ENCODE results near the gene CLIC1. TPM values are rescaled to one million over a fixed set of nuclear protein-coding genes. Genes with fewer than 3 reads are reported as not detected.

Gene CLIC1
- total RNA-seq, 1 donor from 2014 or later, result 425 TPM

DNA sequence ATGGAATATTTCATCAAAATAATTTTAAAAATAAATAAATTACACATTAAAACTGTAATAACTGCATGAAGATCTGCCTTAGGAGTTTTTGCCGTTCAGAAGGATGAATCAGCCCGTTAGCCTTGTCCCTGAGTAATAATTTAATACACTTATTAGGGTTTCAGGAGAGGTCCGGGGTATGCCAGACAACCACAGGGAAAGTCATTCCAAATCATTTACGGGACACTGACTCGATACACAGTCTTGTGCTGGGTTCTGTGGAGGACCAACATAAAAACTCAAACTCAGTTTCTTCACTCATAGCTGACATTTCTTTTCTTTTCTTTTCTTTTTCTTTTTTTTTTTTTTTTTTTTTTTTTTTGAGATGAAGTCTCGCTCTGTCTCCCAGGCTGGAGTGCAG, 30.4 kb downstream of the CLIC1 start:
- no peak for DNase-seq (ENCODE audit: low read depth)

DNA sequence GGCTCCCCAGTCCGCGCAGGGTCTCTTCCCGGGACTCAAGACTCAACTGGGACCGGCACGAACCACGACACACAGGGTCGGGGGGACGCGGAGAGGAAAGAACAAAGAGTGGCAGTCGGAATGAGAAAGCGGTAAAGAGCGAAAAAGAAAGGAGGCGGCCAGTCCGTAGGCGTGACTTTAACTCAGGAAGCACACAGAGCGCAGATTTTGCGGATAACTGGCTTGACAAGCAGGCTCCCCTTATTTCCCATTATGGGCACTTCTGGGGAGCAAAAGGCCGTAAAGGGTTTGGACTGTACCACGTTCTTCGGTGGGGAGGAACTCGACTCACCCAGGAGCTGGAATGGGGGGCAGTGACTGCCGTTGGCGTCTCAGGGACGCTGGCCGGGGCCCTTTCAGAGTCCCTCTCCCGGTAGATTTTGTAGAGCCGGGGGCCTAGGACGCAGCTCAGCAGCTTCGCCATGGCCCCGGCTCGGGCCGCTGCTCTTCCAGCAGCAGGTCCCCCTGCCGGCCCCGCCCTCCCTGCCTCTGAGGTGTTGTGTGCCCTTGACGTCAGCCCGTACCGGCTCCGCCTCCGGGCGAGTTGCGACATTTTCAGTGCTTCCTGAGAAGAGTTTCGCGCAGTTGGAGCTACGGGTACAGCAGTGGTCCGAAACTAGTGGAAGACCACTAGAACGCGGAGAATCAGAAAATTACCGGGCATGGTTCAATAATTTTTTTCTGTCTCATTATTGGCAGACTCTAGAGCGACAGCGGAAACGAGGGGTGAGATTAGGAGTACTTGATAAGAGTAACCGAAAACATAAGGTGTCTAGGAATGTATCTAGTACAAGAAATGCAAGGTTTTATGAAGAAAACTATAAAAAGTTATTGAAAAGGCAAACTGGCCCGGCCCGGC, 33.3 kb downstream of the CLIC1 start, which contains the start of gene ABHD16A:
Gene ABHD16A, minus strand, starts transcription at position 506 of the 898 bp plus-strand sequence. Its CDS starts 43 bp downstream, at position 463.
- peak; percentile 98 for DNase-seq (ENCODE audit: low read depth)

DNA sequence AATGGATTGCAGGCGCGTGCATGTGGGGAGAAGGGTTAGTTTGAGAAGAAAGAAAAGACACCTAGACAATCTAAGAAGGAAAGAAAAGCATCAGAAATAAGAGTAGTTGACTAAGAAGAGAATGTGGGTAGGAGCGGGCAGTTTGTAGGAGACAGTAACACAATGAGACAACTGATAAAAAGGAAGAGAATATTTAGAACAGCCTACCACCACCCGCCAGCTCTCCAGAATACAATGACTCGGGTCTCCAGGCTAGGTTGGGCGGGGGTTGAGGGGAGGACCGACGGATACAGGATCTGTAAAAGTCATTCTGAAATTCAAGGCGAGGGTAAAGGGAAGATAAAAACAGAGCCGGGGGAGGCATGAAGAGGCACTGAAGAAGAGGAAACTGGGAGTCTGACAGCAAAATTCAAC, 33.9 kb downstream of the CLIC1 start:
- DNase-seq (ENCODE audit: low read depth), result no peak

DNA sequence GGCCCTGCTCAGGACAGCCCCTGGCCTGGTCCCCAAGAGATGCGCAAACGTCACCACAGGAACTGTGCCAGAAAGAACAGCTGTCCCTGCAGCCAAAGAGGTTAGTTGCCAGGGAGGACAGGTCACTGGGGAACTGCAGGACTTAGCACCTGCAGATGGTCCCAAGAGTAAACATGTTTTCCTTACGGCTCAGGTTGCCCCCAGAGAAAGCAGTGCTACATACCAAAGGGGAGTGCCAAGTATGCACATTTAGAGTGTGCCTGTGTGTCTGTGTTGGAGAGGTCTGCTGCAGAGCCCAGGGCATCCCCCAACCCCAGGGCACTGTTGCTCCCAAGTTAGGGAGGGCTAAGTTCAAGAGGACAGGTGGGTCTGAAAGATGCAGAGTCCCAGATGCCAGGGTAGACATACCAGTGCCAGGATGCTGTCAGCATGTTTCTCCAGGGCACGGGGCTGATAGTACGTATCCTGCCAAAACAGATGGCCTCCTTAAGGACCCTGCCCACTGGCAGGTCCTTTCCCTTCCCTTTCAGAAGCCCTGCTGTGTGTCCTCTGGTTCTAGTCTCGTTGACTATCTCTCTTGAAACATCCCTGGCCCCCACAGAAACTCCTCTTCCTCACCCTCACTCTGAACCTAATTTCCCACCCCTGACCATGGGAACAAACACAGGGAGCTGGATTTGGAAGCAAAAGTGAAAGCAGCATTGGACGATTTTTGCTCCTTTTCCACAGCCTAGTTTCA, 34.5 kb downstream of the CLIC1 start:
- peak; percentile 83 for DNase-seq (ENCODE audit: low read depth)

DNA sequence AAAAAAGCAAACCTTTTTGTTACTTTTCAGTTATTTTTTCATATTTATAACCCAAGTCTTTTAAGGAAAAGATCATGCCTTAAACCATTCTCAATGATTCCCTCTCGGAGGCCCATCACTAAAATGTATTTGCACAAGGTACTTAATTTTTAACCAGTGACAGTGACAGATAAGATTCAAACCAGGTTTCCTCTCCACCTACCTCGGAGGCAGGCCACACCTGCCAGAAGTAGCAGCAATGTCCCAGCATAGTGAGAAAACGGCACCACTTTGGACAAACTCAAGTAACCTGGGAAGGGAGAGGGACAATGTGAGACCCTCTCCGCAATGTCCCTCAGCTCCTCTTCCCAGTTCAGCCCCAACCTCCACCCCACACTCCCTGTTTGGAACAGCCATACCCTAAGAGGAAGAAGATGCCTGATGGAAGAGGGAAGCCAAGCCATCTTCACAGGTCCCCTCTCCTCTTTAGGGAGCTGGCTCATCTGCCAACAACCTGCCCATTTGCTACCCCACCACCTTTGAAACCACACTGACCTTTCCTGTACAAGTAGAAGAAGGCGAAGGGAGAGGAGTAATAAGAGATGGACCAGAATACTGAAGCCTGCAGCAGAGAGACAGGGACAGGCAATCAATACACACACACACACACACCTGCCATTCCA, 35.5 kb downstream of the CLIC1 start:
- no peak for DNase-seq (ENCODE audit: low read depth)

DNA sequence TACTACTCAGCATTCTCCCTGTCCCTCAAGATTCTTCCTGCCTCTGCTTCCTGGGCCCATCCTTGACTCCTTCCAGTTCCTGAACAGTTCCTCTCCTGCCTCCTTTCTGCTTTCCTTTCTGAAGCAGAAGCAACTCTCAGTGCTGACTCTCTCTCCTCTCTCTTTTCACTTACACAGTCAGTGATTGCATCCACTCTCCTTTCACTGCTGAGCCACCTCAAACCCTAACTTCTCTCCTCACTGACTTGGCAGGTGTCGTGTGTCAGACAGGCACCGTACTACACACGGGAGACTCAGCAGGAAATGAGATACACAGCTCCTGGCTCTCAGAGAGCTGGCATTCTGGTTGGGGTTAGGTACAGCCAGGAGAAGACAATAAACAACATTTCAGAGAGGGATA, 38.8 kb downstream of the CLIC1 start:
- DNase-seq (ENCODE audit: low read depth), result no peak

DNA sequence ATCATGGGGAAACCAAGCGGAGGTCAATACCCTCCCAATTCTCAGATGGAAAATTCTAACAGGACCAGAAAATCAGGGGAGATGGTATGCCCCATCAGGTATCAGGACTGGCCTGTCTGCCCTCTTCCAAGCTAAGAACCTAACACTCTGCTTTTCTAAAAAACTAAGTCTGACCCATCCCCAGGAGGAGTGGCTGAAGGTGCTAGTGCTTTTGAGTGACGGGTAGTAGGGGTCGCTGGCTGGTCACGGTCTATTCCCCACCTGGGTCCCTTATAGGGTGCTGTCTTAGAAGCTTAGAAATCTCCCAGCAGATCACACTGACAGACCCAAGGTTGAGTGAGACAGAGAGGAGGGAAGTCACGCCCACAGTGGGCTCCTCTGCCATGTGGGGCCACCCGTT, 42.8 kb downstream of the CLIC1 start:
- no peak for DNase-seq (ENCODE audit: low read depth)

DNA sequence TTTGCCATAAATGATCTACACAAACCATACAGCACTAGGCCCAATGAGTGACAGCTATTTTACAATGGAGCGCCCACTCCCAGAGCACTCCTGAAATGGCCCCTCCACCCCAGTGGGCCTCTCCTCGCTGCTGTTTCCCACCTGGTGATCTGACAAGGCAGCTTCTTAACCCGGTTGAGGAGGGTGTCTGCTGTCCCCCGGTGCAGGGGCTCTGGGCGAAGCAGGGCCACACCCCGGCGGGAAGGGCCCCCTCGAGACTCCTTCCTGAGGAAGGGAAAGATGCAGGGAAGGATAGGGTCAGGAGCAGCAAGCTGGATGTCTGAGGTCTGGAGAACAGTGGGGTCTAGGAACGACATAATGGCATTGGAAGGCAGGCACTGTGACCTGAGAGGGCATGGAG, 43.4 kb downstream of the CLIC1 start:
- DNase-seq (ENCODE audit: low read depth), result no peak

DNA sequence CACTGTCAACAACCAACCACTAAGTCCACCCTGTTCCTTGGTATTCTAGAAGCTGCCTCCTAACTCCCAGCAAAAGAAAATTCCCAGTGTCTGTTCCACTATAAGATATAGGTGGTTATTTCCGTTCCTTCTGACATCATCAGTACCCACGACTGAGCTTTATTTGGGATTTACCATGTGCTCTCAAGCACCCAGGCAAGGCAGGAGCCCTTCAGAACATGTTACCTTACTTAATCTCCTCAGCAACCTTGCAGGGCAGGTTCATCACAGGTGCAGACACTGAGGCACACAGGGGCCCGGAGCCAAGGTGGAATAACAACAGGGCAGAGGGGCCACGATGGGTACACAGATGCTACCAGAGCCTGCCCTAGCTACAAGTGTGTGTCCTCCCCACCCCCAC, 44.0 kb downstream of the CLIC1 start:
- DNase-seq (ENCODE audit: low read depth), result no peak

DNA sequence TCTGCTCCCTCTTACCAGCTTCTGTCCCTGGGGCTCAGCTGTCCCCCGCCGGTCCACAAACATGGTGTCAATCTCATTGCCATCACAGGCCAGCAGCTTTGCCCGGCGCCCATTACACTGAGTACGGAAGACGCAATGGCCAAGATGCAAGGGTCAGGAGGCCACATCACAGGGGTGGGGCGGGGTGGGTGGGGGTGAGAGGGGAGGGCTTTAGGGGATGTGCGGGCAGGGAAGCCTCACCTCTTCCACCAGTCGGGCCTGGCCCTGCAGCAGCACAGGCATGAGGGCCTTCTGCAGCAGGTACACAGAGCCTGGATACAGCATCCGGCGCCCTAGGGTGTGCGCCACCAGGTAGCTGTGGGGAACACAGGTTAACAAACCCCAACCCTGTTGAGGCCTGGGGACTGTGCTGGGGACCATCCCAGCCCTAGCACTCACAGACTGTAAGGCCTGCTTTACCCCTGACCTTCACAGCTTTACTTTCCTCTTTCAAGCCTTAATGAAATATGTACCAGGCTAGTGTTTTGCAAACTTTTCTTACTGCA, 44.7 kb downstream of the CLIC1 start:
- no peak for DNase-seq (ENCODE audit: low read depth)

DNA sequence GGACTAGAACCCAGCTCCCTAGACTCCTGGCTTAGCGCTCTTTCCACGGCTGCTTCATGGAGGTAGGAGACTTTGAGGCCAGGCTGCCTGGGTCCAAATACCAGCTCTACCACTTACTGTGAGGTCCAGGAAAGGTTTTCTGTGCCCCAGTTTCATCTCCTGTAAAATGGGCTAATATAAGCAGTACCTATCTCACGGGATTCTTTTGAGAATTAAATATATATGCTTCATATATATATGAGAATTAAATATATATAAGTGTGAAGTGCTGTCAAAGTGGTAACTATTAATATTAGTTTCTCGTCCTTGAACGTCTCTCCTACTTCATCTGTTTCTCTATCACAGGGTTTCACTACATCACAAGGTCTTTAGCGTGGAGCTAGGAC, 45.3 kb downstream of the CLIC1 start:
- DNase-seq (ENCODE audit: low read depth), result no peak

DNA sequence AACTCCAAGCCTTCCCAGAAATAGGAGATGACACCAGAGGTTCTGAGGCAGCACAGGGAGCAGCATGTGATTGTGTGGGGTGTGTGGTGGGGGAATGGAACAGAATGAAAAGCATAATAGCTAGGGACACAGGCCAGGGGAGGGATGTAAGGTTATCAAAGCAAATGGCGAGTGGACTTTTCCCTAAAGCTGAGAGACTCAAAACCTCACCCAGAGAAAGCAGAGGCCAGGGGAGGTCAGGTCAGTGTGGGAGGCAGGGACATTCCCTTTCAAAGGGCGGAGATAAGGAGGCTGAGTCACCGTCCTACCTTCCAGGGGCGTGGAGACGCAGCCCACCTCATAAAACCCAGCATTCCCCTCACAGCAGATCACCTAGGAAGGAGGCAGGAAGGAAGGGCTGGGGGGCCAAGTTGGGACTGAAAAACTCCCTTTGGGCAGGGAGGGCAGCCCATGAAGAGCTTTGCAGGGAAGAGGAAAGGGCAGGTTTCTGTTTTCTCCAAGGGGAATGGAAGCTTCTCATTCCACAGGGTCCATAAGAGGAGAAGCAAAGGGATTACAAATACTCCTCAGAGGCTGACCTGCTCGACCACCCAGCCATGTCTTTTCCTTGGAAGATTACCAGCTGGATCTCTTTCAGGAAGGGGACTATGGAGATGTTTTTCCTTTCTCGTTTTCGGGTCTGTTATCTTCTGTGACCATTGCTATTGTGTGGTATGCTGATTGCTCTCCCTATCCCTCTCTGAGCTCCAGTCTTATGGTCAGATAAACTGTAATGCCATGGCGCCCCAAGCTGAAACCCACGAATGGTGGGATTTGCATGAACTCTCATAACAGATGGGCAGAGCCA, 45.9 kb downstream of the CLIC1 start:
- DNase-seq (ENCODE audit: low read depth), result no peak

DNA sequence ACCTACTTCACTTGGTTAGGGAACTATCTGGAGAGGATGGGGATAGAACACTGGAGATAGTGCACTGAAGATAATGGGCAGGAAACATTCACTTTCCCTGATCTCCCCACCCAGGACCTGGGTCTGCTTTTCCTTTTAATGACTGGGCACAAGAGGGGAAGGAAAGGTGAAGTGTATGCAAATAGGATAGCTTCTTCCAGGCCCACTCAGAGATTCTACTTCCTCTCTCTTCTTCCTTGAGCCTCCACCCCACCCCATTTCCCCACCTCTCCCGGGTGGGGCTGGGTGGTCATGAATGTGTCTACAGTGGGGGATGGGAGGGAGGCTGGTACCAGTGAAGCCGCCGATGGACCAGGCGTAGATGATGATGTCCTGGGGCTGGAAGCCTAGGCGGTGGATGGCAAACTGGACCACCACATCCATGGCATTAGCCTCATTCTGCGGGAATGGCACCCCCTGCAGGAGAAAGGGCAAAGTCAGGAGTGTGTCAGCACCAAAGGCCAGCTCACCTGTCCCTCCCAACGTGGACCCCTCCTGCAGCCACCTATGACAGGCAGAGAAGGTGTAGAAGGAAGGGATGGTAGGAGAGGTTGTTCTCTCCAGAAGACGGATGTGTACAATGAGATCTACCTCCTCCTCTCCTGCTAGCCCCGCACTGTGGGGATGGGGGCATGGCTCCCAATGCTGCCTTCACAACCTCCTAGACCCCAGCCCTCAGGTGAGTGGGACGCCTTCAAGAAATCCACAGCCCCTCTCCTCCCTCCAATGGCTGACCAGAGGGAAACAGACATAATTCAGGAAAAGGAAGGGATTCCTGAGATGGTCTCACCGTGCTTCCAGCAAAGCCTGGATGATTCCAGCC, 46.9 kb downstream of the CLIC1 start:
- peak; percentile 7 for DNase-seq (ENCODE audit: low read depth)

DNA sequence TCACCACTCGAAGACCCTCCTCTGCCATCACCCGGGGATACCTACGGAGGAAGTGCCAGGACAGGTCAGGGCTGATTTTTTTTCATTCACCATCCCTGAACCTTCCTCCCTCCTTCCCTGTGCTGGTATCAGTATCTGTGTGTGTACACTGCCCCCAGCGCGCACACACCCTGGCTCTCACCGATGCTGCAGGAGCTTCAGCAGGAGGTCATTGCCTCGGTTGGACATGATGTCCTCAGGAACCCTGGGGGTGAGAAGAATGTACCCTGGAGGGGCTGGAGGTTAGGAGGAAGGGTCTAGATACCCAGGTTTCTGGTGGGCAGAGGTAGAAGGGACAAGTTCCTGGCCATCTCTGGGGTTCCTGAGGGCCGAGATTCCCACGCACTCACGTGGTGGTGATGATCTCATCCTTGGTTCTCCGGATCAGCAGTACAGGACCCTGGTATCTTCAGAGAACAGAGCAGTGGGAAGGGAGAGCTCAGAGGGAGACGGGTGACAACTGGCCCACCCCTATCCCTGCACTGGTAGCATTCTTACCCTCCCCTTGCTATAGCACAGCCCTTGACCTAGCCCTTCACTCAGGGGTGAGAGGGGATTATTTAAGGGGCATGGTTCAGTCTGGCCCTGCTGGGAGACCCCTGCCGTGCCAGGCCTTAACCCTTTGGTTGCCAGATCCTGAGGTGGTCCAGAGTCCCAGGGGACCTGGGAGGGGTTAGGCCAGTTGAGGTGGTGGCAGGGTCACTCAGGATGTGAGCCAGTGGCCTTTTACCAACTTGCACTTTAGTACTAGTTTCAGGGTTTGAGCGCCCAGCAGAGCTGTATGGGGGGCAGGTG, 48.3 kb downstream of the CLIC1 start:
- DNase-seq (ENCODE audit: low read depth), result peak; percentile 16

DNA sequence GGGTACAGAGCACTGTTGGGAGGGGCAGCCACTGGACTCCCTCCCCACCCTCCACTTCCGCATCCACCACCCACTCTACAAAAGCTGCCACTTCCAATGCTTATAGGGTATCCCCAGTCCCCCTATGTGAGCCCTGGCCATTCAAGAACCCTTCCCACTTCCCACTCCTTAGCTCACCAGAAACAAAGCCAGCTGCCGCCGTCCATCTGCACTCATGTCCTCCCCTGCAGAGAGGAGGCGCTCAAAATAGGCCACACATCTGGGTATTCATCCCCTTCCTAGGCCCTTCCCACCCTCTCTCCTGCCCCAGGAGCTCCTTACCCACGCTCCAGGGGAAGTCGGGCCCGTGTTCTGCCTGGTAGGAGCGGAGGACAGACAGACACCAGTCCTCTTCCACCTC, 49.0 kb downstream of the CLIC1 start:
- peak; percentile 70 for DNase-seq (ENCODE audit: low read depth)

DNA sequence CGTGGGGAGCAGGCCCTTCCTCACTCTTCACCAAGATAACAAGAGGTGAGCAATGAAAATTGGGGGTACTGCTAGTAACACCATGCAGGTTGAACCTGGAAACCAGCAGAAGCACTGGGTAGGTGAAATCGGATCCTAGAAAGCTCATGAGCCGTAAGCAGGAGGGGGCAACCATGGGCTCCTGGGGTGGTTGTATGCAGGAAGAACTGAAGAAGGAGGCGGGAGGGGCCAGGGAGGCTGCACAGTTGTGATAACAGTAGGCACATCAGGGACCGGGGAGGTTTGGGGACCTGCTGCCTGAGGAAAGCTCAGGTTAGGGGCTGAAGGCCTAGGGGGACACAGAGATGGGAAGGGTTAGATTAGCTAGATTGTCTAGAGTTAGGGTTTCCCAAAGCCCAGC, 49.8 kb downstream of the CLIC1 start:
- no peak for DNase-seq (ENCODE audit: low read depth)

DNA sequence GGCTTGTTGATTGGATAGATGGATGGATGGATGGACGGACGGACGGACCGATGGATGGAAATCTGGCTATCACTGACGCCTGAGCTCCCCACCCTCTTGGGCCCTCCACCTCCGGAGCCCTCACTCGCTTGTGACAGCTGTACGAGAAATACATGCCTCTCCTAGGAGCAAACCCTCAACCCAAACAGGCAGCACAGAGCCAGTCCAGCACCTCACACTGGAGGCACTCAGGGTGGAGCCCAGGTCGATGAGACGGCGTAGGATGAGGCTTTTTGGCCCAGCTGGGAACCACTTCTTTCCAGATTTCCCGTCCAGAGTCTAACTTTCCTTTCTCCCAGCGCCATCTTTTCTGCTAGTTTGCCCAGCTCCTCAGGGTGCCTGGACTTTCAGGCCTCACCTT, 52.7 kb downstream of the CLIC1 start:
- no peak for DNase-seq (ENCODE audit: low read depth)

DNA sequence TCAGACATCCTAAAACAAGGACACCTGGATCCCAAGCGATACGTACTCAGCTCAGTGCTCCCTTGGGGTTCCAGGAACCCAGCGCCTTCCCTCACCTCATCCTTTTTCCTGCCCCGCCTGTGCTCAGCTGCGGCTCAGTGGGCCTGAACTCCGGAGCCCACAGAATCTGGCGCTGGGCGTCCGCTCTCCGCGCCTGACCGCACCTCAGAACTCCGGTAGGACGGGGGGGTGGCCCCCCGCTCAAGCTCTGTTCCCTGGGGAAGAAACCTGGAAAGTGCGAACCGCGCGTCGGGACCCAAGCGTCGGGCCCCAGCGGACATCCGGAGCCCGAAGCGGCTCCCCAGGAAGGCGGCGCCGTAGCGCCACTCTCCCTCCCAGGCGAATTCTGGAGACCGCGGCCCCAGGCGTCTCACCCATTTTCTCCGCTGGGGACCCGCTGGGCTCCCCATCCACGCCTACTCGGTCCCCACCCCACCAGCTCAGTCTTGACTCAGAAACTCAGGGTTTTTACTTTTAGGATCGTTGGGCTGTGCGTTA, 55.1 kb downstream of the CLIC1 start:
- DNase-seq (ENCODE audit: low read depth), result peak; percentile 45

Measured in myocyte (in vitro differentiated cells).